ENCODE data around the gene ATP8B4.

- no peak for TF ChIP-seq POLR2A (IDR thresholded peaks at IDR 0.05; ENCODE audit: low read depth)
- no peak for TF ChIP-seq CTCF (IDR thresholded peaks at IDR 0.05)
- no peak for TF ChIP-seq POLR2AphosphoS5 (IDR thresholded peaks at IDR 0.05)
Measured at GRCh38 chr15:49915822-49916221, 203.2 kb downstream of the ATP8B4 start.

Measured in esophagus muscularis mucosa (tissue), 3 donors.